Activated naive CD8-positive, alpha-beta T cell (primary cell): ENCODE results near the gene RAB6B.

Experiments
- H3K27ac Mint-ChIP-seq: one replicate; pipeline ENCODE4 v1.8.0; 2021; ENCODE audit warnings: mixed read lengths
- H3K27me3 Mint-ChIP-seq: one replicate; pipeline ENCODE4 v1.8.0; 2021; ENCODE audit warnings: mixed read lengths
- H3K36me3 Mint-ChIP-seq: one replicate; pipeline ENCODE4 v1.8.0; 2021; ENCODE audit warnings: mixed read lengths
- H3K4me1 Mint-ChIP-seq: one replicate; pipeline ENCODE4 v1.8.0; 2021; ENCODE audit warnings: low read depth, mixed read lengths
- H3K4me3 Mint-ChIP-seq: one replicate; pipeline ENCODE4 v1.8.0; 2021; ENCODE audit warnings: mild to moderate bottlenecking, mixed read lengths
- H3K9me3 Mint-ChIP-seq: one replicate; pipeline ENCODE4 v1.8.0; 2021; ENCODE audit warnings: low read depth, mixed read lengths

RAB6B gene

GRCh38 chr3:133881939-133882825 is 13.5 kb downstream of the RAB6B start:
- Mint-ChIP-seq H3K27ac (peak overlapping the region; percentile 23), H3K27me3 (no peaks in the 10 kb centered on the region), H3K36me3 (peaks cover 6% of the 10 kb centered on the region), H3K4me1 (peaks cover 10% of the 10 kb centered on the region), H3K9me3 (peaks cover 12% of the 10 kb centered on the region), H3K4me3 (no peak overlapping the region)

GRCh38 chr3:133881492-133881891 is 14.2 kb downstream of the RAB6B start:
- peaks cover 12% of the 10 kb centered on the region for H3K9me3 Mint-ChIP-seq
- H3K27ac Mint-ChIP-seq = no peak overlapping the region
- no peak overlapping the region for H3K4me3 Mint-ChIP-seq
- peaks cover 10% of the 10 kb centered on the region for H3K4me1 Mint-ChIP-seq
- no peaks in the 10 kb centered on the region for H3K27me3 Mint-ChIP-seq
- peaks cover 6% of the 10 kb centered on the region for H3K36me3 Mint-ChIP-seq

GRCh38 chr3:133880886-133881455 is 14.7 kb downstream of the RAB6B start:
- H3K27ac Mint-ChIP-seq = no peak overlapping the region
- H3K36me3 Mint-ChIP-seq = peaks cover 6% of the 10 kb centered on the region
- H3K4me3 Mint-ChIP-seq = no peak overlapping the region
- H3K9me3 Mint-ChIP-seq = peaks cover 12% of the 10 kb centered on the region
- H3K4me1 Mint-ChIP-seq = peaks cover 10% of the 10 kb centered on the region
- H3K27me3 Mint-ChIP-seq = no peaks in the 10 kb centered on the region

- no peaks in the 10 kb centered on the region for H3K27me3 Mint-ChIP-seq
- no peak overlapping the region for H3K4me3 Mint-ChIP-seq
- peaks cover 12% of the 10 kb centered on the region for H3K9me3 Mint-ChIP-seq
- H3K36me3 Mint-ChIP-seq = peaks cover 6% of the 10 kb centered on the region
- no peak overlapping the region for H3K27ac Mint-ChIP-seq
- H3K4me1 Mint-ChIP-seq = peaks cover 10% of the 10 kb centered on the region
Observed at GRCh38 chr3:133880287-133880686, 15.4 kb downstream of the RAB6B start.

GRCh38 chr3:133878518-133878917 is 17.2 kb downstream of the RAB6B start:
- H3K27ac Mint-ChIP-seq = no peak overlapping the region
- no peaks in the 10 kb centered on the region for H3K27me3 Mint-ChIP-seq
- H3K9me3 Mint-ChIP-seq = peaks cover 12% of the 10 kb centered on the region
- H3K4me3 Mint-ChIP-seq = no peak overlapping the region
- peaks cover 10% of the 10 kb centered on the region for H3K4me1 Mint-ChIP-seq
- peaks cover 6% of the 10 kb centered on the region for H3K36me3 Mint-ChIP-seq

GRCh38 chr3:133877221-133877620 is 18.5 kb downstream of the RAB6B start:
- Mint-ChIP-seq H3K4me1 (peaks cover 8% of the 10 kb centered on the region), H3K27me3 (no peaks in the 10 kb centered on the region), H3K9me3 (peaks cover 12% of the 10 kb centered on the region), H3K27ac (no peak overlapping the region), H3K36me3 (peaks cover 6% of the 10 kb centered on the region), H3K4me3 (no peak overlapping the region)

- Mint-ChIP-seq H3K4me3 (no peak overlapping the region), H3K9me3 (peaks cover 12% of the 10 kb centered on the region), H3K36me3 (peaks cover 4% of the 10 kb centered on the region), H3K27me3 (no peaks in the 10 kb centered on the region), H3K27ac (no peak overlapping the region), H3K4me1 (no peaks in the 10 kb centered on the region)
Observed at GRCh38 chr3:133874761-133875438, 20.8 kb downstream of the RAB6B start.

GRCh38 chr3:133874344-133874743 is 21.3 kb downstream of the RAB6B start:
- H3K27me3 Mint-ChIP-seq = no peaks in the 10 kb centered on the region
- H3K4me1 Mint-ChIP-seq = no peaks in the 10 kb centered on the region
- H3K4me3 Mint-ChIP-seq = no peak overlapping the region
- H3K36me3 Mint-ChIP-seq = peaks cover 2% of the 10 kb centered on the region
- H3K9me3 Mint-ChIP-seq = peaks cover 12% of the 10 kb centered on the region
- H3K27ac Mint-ChIP-seq = no peak overlapping the region

- H3K9me3 Mint-ChIP-seq = peaks cover under 1% of the 10 kb centered on the region
- no peak overlapping the region for H3K4me3 Mint-ChIP-seq
- no peak overlapping the region for H3K27ac Mint-ChIP-seq
- H3K4me1 Mint-ChIP-seq = no peaks in the 10 kb centered on the region
- H3K36me3 Mint-ChIP-seq = no peaks in the 10 kb centered on the region
- peaks cover 5% of the 10 kb centered on the region for H3K27me3 Mint-ChIP-seq
Observed at GRCh38 chr3:133872781-133873180, 22.9 kb downstream of the RAB6B start.

- H3K27me3 Mint-ChIP-seq = peaks cover 5% of the 10 kb centered on the region
- H3K36me3 Mint-ChIP-seq = no peaks in the 10 kb centered on the region
- H3K4me1 Mint-ChIP-seq = no peaks in the 10 kb centered on the region
- no peaks in the 10 kb centered on the region for H3K9me3 Mint-ChIP-seq
- H3K4me3 Mint-ChIP-seq = no peak overlapping the region
- no peak overlapping the region for H3K27ac Mint-ChIP-seq
Observed at GRCh38 chr3:133872161-133872560, 23.5 kb downstream of the RAB6B start.

- no peaks in the 10 kb centered on the region for H3K4me1 Mint-ChIP-seq
- H3K27me3 Mint-ChIP-seq = peaks cover 5% of the 10 kb centered on the region
- no peaks in the 10 kb centered on the region for H3K9me3 Mint-ChIP-seq
- no peak overlapping the region for H3K27ac Mint-ChIP-seq
- H3K36me3 Mint-ChIP-seq = no peaks in the 10 kb centered on the region
- H3K4me3 Mint-ChIP-seq = no peak overlapping the region
Observed at GRCh38 chr3:133871368-133872090, 24.2 kb downstream of the RAB6B start.

- Mint-ChIP-seq H3K9me3 (no peaks in the 10 kb centered on the region), H3K4me1 (no peaks in the 10 kb centered on the region), H3K27me3 (peaks cover 5% of the 10 kb centered on the region), H3K27ac (no peak overlapping the region), H3K4me3 (no peak overlapping the region), H3K36me3 (no peaks in the 10 kb centered on the region)
Observed at GRCh38 chr3:133870822-133871221, 24.9 kb downstream of the RAB6B start.

GRCh38 chr3:133869586-133869985 is 26.1 kb downstream of the RAB6B start:
- H3K36me3 Mint-ChIP-seq = no peaks in the 10 kb centered on the region
- peaks cover 5% of the 10 kb centered on the region for H3K27me3 Mint-ChIP-seq
- no peak overlapping the region for H3K27ac Mint-ChIP-seq
- no peak overlapping the region for H3K4me3 Mint-ChIP-seq
- H3K4me1 Mint-ChIP-seq = no peaks in the 10 kb centered on the region
- no peaks in the 10 kb centered on the region for H3K9me3 Mint-ChIP-seq

GRCh38 chr3:133868758-133869475 is 26.8 kb downstream of the RAB6B start:
- no peak overlapping the region for H3K4me3 Mint-ChIP-seq
- no peaks in the 10 kb centered on the region for H3K4me1 Mint-ChIP-seq
- no peaks in the 10 kb centered on the region for H3K9me3 Mint-ChIP-seq
- no peaks in the 10 kb centered on the region for H3K36me3 Mint-ChIP-seq
- H3K27ac Mint-ChIP-seq = no peak overlapping the region
- H3K27me3 Mint-ChIP-seq = peaks cover 5% of the 10 kb centered on the region
